HuH-7.5 (cell line): Measurements from ENCODE around the gene HIF3A.
A peak's percentile ranks its signal among the peaks of the same experiment; 100 is the strongest.
"Not testable (repeated sequence)": the region's sequence is repeated elsewhere in the genome, so short reads cannot be mapped to it uniquely, and the experiment has no call there.

Source experiments
- DNase-seq: peaks from one replicate; pipeline ENCODE4 v3.0.0; 2011; ENCODE audit warnings: low spot score

Gene HIF3A

DNA sequence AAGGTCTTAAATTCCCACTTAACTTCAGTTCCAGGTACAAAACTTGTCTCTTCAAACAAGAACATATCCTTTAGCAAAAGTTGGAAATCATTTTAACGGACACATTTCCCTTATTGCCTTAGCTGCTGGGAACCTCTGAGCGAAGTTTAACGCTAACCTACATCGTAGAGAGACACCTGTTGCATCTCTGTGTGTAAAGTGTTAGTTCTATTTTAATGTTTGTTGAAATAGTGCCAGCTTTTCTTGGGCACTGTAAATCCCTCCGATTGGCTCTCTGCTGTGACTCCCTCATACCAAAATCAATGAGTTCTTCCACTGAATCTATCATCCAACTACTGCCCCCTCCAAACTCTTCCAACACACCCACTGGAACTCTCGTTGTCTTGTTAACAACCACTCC, 2.3 kb upstream of the HIF3A start:
- no peak for DNase-seq

- no peak for DNase-seq
Measured at GRCh38 chr19:46295401-46296201, 1.2 kb upstream of the HIF3A start.

GRCh38 chr19:46296202-46296480, 701 bp upstream of the HIF3A start:
- DNase-seq, result no peak

DNA sequence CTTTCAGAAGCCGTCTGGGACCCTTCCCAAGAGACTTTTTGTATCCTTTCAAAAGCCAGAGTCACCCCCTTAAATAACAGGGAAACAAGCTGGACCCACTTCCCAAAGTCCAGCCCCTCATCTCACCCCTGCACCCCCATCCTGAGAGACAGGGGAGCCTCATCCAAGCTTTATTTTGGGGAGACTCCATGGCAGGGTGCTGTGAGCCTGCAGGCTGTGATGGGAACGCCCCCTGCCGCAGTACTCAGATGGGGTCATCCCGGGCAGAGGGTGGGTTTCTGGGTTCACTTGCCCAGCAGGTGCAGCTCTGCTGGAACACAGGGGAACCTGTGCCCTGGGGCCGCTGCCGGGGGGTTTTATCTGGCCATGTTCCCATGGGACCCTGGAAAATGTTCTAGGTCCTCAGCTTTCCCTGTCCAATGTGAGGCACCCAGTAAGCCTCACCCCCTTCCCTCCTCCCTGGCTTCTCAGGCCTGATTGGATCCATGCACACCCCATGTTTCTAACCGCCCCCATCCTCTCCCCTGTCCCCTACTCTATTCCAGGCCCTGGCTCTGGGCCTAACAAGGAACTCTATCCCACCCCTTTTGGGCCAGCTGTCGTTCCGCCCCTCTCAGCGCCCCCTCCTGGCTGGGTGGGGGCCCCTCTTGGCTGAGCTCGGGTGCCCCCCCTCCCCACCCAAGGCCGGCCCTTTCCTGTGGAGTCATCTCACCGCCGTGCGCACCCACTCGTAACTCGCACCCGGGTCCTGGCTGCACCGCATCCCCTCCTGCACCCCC, 1.0 kb downstream of the HIF3A start:
- no peak for DNase-seq

GRCh38 chr19:46298479-46299003, 1.7 kb downstream of the HIF3A start:
- DNase-seq, result no peak

DNA sequence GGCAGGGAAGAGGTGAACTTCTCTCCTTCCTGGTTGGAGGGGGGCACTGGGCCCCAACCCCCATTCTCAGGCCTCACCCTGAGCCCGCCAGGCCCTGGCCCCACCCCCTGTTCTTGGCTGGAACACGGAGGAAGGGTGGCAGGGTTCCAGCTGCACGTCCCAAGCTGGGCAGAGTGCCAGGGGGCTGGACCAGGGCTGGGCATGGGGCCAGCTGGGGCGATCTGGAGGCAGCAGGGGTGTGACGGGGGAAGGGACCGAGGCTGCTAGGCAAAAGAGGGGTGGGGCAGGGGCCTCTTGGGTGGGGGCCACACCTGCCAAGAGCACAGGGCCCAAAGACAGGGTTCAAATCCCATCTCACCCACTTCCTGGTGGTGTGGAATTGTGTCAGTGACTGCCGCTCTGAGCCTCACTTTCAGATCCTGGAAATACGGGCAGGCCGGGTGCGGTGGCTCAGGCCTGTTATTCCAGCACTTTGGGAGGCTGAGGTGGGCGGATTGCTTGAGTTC, 2.2 kb downstream of the HIF3A start:
- DNase-seq, result peak; percentile 81

DNA sequence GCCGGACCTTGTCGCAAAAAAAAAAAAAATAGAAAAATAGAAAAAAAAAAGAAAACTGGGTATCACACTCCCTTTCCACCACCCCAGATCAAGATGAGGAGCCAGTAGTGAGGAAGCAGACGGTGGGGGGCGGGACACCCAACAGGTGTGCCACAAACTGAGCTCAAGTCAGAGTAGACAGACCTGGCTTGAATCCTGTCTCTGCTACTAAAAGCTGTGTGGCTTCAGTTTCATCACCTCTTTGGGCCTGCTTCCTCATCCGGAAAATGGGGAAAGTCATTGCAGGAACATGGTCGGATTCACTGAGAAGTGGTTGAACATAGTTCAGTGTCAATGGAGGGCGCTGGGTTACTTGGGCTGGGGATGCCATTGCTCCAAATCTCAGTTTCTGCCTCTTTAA, 2.9 kb downstream of the HIF3A start:
- no peak for DNase-seq

- DNase-seq, result no peak
Measured at GRCh38 chr19:46303322-46303690, 6.5 kb downstream of the HIF3A start.

DNA sequence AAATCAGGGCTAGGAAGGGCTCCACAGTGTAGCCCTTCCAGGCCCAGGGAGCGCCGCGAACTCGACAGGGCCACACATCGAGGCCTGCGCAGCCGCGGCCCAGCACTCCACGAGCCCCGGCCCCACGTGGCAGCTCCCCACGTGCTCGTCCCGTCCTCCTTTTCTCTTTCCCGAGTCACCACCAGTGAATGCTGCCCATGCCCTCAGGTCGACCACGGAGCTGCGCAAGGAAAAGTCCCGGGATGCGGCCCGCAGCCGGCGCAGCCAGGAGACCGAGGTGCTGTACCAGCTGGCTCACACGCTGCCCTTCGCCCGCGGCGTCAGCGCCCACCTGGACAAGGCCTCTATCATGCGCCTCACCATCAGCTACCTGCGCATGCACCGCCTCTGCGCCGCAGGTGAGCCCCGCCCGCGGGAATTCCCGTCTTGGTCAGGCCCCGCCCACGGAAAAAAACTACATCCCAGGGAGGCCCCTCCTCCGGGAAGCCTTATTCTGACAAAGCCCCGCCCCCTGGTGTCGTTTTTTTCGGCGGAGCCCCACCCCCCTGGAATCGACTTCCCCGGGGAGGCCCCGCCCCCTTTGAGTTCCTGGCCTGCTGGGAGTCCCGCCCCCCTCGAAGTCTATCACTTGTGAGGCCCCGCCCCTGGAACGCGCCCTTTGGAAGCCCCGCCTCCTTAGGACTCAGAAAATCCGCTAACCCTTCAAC, 7.0 kb downstream of the HIF3A start:
- DNase-seq, result no peak

GRCh38 chr19:46306501-46306900, 9.7 kb downstream of the HIF3A start:
- DNase-seq, result no peak

DNA sequence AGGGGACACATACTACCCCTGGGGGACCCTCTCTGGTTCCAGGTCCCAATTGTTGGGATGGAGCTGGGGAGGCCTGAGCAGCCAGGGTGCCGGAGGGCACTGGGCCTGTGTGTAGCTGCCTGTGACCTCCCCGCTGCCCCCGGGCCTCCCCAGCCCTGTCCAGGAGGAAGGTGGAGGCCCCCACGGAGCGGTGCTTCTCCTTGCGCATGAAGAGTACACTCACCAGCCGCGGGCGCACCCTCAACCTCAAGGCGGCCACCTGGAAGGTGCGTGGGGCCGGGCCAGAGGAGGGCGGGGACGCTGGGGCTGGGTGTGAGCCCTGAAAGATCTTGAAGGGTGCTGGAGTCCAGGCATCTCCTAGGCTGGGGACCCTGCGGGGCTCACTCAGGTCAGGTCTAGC, 11.7 kb downstream of the HIF3A start:
- DNase-seq, result no peak

- no peak for DNase-seq
Measured at GRCh38 chr19:46309056-46309455, 12.2 kb downstream of the HIF3A start.

DNA sequence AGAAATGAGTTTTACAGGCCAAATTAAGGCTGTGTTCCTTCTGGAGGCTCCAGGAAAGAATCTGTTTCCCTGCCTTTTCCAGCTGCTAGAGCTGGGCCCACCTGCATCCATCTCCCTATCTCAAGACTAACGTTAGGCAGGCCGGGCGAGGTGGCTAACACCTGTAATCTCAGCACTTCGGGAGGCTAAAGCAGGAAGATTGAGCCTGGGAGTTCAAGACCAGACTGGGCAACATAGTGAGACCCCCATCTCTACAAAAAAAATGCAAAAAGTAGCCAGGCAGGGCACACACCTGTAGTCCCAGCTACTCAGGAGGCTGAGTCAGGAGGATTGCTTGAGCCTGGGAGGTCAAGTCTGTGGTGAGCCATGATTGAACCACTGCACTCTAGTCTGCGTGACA, 14.6 kb downstream of the HIF3A start:
- no peak for DNase-seq

DNA sequence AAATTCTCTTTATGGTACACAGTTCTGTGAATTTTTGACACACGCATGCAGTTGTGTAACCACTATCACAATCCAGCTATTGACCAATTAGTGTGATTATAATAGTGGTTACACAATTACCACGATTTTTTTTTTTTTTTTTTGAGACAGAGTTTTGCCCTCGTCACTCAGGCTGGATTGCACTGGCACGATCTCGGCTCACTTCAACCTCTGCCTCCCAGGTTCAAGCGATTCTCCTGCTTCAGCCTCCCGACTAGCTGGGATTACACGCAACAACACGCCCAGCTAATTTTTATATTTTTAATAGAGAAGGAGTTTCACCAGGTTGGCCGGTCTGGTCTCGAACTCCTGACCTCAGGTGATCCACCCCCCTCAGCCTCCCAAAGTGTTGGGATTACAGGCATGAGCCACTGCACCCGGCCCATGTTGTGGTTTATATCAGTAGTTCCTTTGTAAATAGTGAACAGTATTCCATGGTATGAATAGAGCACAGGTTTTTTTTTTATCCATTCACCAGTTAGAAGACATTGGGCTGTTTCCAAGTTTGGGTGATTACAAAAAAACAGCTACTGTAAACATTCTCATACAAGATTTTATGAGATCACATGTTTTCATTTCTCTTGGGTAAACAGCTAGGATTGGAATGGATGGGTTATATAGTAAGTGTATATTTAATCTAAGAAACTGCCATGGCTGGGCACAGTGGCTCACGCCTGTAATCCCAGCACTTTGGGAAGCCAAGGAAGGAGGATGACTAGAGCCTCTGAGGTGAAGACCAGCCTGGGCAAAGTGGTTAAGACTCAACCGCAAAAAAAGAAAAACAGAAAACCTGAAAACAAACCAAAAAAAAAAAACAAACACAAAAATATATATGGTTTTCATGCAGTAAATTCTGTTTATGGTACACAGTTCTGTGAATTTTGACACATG, 17.0 kb downstream of the HIF3A start:
- DNase-seq, result not testable (repeated sequence)

DNA sequence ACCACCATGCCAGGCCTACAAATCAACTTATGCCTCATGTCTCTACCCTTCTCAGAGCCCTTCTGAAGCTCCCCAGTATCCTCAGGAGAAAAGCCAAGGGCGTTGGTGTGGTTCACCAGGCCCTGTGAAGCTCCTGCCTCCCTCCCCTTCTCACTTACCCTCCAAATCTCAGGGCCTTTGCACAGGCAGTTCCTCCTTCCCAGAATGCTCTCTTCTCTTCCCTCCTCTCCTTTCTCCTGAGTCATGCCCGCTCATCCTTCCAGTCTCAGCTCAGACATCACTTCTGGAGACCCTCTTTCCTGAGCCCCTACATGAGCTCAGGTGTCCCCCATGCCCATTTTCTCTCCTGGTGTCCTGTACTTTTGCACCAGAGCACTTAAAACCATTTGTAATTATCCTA, 20.5 kb downstream of the HIF3A start:
- DNase-seq, result no peak

GRCh38 chr19:46319613-46320012, 22.8 kb downstream of the HIF3A start:
- no peak for DNase-seq

DNA sequence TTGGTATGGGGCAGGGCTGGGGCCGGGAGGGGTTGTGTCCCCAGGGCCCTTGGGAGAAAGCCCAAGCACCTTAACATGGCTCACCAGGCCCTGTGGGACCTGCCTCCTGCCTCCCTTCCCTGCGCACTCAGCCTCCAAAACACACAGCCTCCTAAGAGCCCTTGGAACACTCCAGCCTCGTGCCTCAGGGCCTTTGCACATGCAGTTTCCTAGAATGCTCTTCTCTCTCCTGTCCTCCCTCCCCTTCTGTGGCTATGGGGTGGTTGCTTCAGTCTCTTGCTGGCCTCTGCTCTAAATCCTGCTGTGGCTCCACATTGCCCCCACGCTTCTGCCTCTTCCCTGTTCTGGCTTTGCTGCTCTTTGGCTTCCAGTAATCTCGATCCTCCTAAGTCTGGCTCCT, 23.7 kb downstream of the HIF3A start:
- DNase-seq, result no peak

- no peak for DNase-seq
Measured at GRCh38 chr19:46321653-46322052, 24.8 kb downstream of the HIF3A start.

- not testable (repeated sequence) for DNase-seq
Measured at GRCh38 chr19:46323227-46323626, 26.4 kb downstream of the HIF3A start.

DNA sequence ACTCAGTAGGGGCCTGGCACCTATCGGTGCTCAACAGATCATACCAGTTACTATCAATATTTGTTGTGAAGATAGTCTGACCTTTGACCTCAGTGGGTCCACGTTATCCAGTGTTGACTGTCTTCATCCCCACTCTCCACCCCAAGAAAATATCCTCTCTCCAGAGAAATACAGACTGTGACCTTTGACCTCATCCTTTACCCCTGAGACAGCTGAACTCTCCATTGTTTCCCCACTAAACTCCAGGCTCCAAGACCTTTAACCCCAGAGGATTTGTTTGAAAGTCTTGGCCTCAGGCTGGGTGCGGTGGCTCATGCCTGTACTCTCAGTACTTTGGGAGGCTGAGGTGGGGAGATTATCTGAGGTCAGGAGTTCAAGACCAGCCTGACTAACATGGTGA, 27.4 kb downstream of the HIF3A start:
- no peak for DNase-seq

DNA sequence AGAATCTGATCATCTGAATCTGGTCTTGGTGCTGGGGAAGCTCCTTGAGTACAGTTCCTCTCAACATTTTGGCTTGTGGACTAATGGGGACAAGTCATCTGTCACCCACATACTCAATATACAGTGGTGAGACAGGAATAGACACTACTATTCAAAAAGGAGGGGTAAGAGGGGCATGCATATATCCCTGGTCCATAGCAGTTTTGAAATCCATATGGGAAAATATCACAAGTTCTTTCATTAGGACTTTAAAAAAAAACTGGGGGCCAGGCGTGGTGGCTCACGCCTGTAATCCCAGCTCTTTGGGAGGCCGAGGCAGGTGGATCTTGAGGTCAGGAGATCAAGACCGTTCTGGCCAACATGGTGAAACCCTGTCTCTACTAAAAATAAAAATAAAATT, 29.8 kb downstream of the HIF3A start:
- no peak for DNase-seq

DNA sequence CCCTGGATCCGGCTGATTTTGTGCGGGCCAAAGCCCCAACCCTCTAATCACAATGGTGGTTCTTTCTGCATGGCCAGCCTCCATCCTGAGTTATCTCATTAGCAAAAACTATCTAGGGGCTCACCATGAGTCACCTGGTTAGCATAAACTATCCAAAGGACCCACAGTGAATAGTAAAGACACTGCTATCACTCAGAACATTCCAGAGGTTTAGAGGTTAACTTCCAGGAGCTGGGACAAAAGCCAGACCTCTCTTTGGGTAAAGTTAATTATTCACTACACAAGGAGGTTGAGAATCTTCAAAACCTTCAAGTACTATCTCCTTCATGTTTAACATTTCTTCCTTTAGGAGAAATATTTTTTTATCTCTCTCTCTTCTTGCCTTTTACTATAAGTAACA, 31.2 kb downstream of the HIF3A start:
- DNase-seq, result no peak
